ENCODE results near the gene HLX.

The HLX gene, protein sequence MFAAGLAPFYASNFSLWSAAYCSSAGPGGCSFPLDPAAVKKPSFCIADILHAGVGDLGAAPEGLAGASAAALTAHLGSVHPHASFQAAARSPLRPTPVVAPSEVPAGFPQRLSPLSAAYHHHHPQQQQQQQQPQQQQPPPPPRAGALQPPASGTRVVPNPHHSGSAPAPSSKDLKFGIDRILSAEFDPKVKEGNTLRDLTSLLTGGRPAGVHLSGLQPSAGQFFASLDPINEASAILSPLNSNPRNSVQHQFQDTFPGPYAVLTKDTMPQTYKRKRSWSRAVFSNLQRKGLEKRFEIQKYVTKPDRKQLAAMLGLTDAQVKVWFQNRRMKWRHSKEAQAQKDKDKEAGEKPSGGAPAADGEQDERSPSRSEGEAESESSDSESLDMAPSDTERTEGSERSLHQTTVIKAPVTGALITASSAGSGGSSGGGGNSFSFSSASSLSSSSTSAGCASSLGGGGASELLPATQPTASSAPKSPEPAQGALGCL

DNA sequence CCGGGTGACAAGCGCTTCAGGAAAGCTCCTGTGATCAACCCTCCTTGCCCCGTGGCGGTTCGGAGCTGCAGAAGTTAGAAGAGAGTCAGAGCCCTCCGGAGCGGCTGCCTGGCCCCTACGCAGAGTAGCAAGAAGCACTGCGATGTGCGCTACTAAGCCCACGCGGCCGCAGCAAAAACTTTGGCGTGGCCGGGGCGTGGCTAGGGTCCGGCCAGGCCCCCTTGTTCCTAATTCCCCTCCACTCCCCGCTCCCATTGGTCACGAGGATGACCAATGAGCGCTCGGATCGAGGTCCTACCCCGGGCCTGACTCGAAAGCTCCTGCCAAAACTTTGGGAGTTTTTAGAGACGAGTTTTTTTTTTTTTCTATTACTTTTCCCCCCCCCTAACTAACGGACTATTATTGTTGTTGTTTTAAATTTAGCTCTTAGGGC is at the start of gene HLX:
HLX (plus strand) TSS at position 368 of the 433 bp plus-strand sequence. CDS start 415 bp downstream, outside the sequence.
- no peak for DNase-seq

- no peak for DNase-seq
These were observed 45.8 kb upstream of the HLX start for GRCh38 chr1:220833436-220833835.

DNA sequence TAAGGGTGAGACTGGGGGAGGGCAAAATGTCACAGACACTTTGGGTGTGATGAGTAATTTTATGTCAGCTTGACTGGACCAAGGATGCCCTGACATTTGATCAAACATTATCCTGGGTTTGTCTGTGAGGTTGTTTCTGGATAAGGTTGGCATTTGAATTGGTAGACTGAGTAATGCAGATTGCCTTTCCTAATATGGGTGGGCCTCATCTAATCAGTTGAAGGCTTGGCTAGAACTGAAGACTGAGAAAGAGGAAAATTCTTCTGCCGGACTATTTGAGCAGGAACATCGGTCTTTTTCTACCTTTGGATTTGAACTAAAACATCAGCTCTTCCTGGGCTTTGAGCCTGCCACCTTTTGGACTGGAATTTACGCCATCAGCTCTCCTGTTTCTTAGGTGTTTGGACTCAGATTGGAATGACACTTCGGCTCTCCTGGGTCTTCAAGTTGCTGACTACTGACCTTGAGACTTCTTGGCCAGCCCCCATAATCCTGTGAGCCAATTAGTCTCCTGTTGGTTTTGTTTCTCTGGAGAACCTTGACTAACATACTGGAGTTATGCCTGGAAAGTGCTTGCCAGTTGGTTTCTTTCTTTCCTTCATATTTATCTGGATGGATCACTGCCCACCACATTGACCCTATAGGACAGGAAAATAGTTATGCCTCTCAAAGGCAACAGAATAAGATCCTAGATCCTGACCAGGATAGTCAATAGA is 44.9 kb upstream of the HLX start:
- no peak for DNase-seq

- DNase-seq = no peak
These were observed 40.7 kb upstream of the HLX start for GRCh38 chr1:220838578-220838977.

- DNase-seq = no peak
These were observed 39.8 kb upstream of the HLX start for GRCh38 chr1:220839474-220839873.

GRCh38 chr1:220841293-220841692 is 38.0 kb upstream of the HLX start:
- DNase-seq = no peak

- no peak for DNase-seq
These were observed 35.7 kb upstream of the HLX start for GRCh38 chr1:220843481-220844011.

DNA sequence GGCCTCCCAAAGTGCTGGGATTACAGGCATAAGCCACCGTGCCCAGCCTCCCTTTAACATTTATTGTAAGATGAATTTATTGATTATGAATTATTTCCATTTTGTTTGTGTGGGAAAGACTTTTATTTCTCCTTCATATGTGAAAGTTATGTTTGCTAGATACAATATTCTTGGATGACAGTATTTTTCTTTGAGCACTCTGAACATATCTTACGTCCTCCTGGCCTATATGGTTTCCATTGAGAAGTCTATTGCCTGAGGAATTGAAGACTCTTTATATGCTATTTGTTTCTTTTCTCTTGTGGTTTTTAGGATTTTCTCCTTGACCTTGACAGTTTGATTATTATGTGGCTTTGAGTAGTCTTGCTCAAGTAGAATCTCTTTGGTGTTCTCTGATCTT is 26.8 kb upstream of the HLX start:
- no peak for DNase-seq

- DNase-seq = no peak
These were observed 6.9 kb upstream of the HLX start for GRCh38 chr1:220872296-220872695.

- no peak for DNase-seq
These were observed 6.2 kb upstream of the HLX start for GRCh38 chr1:220873087-220873486.

GRCh38 chr1:220873868-220874655 is 5.2 kb upstream of the HLX start:
- no peak for DNase-seq

DNA sequence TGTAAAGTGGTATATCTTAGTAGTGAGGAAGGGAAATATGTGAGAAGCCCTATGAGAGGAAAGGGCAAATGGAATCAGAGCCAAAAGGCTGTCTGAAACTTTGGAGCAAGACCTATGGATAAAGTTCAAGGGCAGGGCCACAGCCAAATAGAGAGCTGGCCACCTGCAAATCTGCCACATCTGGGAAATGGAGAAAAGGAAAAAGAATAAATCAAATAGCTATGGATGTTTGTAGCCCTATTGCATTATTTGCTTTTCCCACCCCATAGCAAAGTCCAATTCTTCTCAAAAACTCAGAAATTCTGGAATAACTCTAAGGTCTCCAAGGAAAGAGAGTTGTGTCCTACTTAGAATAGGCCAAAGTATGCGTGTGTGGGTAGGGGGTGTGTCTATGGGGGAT is 4.0 kb upstream of the HLX start:
- no peak for DNase-seq

DNA sequence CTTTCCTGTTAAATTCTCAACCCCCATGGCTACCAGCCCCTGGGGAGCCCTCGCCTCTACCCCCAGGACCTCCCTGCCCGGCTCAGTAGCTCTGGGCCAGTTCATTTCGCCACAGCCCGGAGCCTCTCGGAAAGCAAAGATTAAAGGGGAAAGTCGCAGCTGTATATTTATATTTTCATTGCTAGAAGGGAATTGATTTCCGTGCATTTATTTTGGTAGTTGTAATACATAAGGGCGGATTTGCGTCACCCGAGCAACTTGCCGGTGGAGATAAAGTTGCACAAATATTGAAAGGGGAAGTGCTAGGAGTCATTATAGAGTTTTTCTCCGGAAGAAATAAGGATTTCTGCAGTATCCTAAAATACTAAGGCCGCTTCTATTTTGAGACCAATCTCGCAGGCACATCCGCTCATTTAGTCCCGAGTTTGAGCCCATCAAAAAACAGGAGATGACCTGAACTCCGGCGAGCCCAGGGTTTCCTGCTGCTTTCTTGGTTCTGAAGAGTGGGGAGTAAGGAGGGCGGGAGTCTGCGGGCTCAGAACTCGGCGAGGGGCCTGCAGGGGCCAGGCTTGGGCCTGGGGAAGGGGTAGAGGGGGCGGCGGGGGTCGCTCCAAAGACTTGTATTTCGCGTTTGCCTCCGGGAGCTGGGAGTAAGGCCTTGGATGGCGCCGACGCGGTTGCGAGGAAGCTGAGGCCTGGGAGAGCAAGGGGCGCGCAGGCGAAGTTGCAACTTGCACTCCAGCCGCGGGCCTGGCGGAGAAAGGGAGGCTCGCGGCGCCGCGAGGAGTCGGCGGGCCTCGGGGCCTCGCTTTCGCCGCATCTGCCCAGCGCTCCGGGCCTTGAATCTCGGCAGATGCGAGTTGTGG is 2.5 kb upstream of the HLX start:
- DNase-seq = no peak

DNA sequence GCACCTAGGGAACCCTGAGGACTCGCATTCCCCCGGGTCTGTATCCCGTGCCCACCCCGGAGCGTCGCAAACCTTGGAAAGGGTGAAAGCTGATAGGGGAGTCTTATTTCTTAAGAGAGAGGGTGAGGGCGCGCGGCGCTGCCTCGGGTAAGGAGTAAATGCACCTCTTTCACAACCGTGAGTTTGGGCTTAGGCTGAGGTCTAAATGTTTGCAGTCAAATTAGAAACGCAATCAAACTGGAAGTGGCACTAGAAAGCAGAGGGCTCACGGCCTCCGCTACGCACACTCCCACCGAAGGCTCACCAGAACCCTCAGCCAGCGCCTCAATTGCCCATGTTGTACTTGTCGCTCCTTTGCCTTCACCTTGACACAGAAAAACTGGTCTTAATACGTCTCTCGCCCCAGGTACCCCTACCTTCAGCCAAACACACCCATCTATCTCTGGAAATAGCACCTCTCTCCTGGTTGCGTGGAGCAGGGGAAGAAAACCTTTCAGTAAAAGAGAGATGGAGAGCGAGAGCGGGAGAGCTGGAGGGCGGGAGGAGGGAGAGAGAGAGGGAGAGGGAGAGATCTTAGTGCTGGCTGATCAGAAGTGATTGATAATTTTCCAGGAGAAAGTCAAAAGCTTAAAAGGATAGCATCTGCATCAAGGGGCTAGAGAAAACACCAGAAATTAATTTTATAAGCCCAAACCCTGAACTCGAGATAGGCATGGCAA is 1.7 kb upstream of the HLX start:
- DNase-seq = no peak

- DNase-seq = no peak
These were observed 810 bp upstream of the HLX start for GRCh38 chr1:220878191-220879075.

- no peak for DNase-seq
These were observed 492 bp downstream of the HLX start for GRCh38 chr1:220879509-220880361.

DNA sequence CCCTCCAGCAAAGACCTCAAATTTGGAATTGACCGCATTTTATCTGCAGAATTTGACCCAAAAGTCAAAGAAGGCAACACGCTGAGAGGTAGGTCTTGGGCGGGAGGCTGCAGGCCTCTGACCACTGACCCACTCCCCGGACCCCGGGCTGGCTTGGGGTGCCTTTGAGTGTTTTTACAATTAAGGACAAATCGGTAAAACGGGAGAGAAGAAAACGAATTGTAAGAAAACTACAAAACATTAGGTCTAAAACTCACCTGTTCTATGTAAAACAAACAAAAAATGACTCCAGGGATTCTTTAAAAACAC is 1.1 kb downstream of the HLX start:
- no peak for DNase-seq

- DNase-seq = no peak
These were observed 1.7 kb downstream of the HLX start for GRCh38 chr1:220880726-220881506.
